ENCODE results near the gene CLEC16A. TPM values are rescaled to one million over a fixed set of nuclear protein-coding genes. Genes with fewer than 3 reads are reported as not detected.
A peak's percentile ranks its signal among the peaks of the same experiment; 100 is the strongest.

Gene CLEC16A
- total RNA-seq, 1 experiment from 2014 or later, result 15.6 TPM

DNA sequence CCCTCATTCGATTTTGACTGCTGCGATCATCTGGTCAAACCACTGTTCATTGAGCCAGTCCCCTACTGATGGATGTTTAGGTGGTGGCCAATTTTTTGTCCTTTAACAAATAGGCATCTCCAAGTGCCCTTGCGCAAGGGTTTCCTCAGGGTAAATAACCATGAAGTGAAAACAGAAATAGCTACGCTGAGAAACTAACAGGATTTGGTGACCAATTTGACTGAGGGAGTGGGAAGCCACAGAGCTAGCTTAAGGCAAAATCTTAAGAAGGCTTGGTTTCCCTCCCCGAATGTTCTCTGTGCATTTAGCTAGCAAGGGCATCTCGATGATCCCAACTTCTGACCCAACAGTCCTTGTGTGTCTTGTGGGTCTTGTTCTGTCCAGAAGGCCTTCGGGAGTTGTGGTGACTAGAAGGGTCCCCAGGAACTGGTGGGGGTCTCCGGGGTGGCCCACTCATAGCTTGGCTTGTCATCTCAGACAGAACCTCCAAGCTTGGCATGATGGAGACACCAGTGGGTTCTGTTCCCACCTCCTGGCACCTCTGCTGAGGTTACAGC, 194.5 kb downstream of the CLEC16A start:
- no peak for DNase-seq (ENCODE audit: low spot score)
- in situ Hi-C loops (cut with HindIII; ENCODE audit: low sequenced_read_pairs), result no loop called here

DNA sequence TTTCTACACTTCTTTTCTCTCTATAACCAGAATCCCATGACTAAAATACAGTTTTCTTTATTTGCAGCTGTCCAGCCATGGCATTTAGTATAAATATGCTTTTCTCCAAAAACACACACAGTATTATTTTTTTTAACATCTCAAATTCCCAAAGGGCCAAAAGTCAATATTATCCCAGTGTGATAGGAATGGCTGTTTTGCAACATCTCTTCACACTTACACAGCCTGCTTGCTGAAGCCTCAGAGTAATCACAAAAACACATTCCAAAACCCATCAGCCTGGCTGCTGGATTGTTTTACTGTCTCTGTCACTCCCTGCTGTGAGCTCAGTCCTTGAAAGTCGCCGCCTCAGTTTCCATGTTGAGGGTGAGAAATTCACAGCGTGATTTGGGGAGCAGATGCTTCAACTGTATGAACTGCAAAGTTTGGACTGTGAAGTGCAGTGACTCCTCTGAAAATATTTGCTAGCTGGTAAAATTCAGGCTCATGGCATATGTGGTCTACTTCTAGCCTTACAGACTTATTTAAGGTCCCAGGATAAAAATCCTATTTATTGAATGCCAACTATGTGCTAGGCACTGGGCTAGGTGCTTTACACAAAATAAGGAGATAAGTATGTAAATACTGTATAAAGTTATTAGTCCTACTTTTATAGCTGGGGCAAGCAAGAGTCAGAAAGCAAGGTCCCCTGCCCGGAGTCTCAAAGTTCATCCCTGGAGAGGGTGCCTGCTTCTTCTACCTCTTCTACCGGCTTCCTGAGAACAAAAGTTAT, 195.1 kb downstream of the CLEC16A start:
- in situ Hi-C loops (cut with HindIII; ENCODE audit: low sequenced_read_pairs), result no loop called here
- no peak for DNase-seq (ENCODE audit: low spot score)

DNA sequence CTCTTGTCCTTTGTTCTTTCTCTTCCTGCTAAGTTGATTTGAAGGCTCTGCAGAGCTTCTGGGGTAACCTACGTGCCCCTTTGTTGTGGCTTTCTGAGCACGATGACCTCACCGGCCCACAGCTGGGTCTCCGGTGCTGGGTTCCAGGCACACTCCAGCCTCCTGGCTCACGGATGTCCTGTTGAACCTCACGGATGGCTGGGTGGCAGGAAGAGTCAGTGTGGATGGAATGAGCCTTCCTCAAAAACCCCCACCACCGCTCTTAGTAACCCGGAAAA, 195.7 kb downstream of the CLEC16A start:
- in situ Hi-C loops (cut with HindIII; ENCODE audit: low sequenced_read_pairs), result no loop called here
- DNase-seq (ENCODE audit: low spot score), result no peak

- no peak for DNase-seq (ENCODE audit: low spot score)
- in situ Hi-C loops (cut with HindIII; ENCODE audit: low sequenced_read_pairs), result no loop called here
Observed at GRCh38 chr16:11140466-11140865, 196.1 kb downstream of the CLEC16A start.

DNA sequence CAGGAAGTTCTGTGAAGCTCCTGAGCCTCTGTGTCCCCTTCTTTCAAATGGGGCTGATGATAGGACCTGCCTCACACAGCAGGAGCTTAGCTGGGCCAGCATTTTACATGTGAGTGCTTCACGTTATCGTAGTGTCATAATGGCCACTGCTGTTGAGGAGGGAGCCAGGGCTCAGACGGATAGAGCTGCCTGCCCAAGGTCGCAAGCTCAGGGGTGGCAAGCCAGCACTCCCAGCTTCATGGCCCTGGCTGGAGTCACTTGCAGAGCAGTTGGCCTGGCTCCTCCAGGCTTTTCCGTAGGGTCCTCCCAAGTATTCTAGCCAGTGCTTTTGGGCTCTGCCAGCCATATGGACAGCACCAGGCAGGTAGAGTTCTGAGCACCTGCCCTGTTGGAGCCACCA, 196.5 kb downstream of the CLEC16A start:
- in situ Hi-C loops (cut with HindIII; ENCODE audit: low sequenced_read_pairs), result no loop called here

GRCh38 chr16:11141409-11142260, 197.3 kb downstream of the CLEC16A start:
- in situ Hi-C loops (cut with HindIII; ENCODE audit: low sequenced_read_pairs), result no loop called here
- DNase-seq (ENCODE audit: low spot score), result no peak

More for the DNA sequence above, 196.5 kb downstream of the CLEC16A start:
- no peak for DNase-seq (ENCODE audit: low spot score)

DNA sequence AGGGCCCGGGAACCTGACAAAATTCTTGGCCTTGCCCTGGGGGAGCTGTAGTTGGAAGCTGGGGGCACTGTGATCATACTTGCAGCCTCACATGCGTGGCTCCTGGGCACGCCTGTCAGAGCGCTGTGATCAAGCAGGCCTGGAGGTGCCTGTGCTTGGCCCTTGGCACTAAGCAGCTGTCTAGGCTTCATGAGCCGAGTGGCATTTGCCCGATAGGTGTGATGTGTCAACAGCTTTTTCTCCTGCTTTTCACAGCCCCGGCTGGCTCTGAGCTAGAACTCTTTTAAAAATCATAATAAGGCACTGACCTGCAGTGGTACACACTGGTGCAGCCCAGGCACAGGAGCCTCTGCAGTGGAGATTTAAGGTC, 197.9 kb downstream of the CLEC16A start:
- no peak for DNase-seq (ENCODE audit: low spot score)
- in situ Hi-C loops (cut with HindIII; ENCODE audit: low sequenced_read_pairs), result no loop called here

DNA sequence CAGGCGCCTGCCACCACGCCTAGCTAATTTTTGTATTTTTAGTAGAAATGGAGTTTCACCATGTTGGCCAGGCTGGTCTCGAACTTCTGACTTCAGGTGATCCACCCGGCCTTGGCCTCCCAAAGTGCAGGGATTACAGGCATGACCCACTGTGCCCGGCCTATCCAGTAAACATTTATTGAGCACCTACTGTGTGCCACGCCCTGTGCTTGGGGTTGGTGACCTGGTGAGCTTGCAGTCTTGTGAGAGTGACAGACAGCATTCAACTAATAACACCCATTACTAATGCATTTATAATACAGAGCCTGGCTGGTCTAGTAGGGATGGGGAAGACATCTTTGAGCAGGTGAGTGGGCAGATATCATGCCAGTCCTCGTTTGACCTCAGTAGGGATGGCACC, 198.6 kb downstream of the CLEC16A start:
- in situ Hi-C loops (cut with HindIII; ENCODE audit: low sequenced_read_pairs), result no loop called here
- no peak for DNase-seq (ENCODE audit: low spot score)

DNA sequence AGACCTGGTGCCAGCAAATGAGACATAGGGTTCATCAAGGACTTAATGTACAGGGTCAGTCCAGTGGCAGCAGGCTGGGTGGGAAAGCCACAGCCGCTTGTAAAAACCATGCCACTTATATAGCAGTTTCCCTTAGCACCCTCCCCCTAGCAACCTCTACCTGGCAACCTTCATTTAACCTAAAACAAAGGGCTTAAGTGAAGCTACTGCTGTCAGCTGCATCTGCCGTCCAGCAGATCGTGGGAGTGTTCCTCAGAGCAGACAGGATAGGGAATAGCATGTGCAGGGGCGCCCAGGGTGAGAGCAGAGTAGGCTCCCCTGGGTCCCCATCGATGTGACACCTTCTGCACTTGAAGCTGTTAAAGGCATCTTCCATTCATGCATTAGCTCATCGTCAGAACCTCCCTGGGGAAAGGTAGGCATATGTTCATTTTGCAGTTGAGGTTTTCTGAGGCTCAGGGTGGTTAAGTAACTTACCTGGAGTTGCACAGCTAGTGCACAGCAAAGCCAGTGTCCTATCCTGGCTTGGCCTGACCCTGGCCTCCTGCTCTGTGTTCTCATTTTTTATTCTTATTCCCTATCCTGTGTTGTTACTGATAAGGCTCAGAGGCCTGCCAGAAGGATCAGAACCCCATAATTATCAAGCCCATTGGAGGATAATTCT, 199.1 kb downstream of the CLEC16A start:
- in situ Hi-C loops (cut with HindIII; ENCODE audit: low sequenced_read_pairs), result no loop called here
- no peak for DNase-seq (ENCODE audit: low spot score)

DNA sequence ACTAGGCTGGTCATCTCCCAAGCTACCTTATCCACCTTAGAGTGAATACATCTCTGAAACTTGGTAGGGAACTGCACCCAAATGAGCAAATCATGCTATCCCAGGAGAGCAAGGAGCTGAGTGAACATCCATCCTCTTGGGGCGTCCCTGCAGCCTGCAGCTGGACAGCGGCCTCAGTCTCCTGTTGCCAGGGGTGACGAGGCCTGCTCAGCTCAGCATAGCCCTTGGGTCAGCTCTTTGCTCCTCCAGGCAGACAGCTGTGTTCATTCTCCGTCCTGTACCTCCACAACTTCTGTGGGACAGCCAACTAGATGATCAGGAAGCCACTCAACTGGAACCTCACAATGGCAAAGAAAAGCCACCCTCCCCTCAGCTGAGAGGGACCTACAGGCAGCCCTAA, 199.8 kb downstream of the CLEC16A start:
- no peak for DNase-seq (ENCODE audit: low spot score)
- in situ Hi-C loops (cut with HindIII; ENCODE audit: low sequenced_read_pairs), result no loop called here

GRCh38 chr16:11145173-11145818, 200.9 kb downstream of the CLEC16A start:
- in situ Hi-C loops (cut with HindIII; ENCODE audit: low sequenced_read_pairs), result no loop called here
- no peak for DNase-seq (ENCODE audit: low spot score)

DNA sequence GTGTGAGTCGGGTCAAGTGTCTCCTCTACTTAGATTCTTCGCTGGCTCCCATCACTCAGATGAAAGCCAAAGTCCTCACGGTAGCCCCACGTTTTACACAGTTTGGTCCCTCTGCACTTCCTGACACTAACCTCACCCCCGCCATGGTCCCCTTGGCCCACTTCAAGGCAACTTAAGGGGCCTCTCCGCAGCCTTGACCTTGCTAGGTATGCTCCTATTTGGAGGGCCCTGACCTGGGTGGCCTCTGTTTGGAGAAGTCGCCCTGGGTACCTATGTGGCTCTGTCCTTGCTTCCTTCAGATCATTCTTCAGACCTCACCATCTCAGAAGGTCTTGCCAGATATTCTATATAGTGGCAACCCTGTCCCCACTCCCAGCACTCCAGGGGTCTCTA, 201.5 kb downstream of the CLEC16A start:
- in situ Hi-C loops (cut with HindIII; ENCODE audit: low sequenced_read_pairs), result no loop called here
- no peak for DNase-seq (ENCODE audit: low spot score)

DNA sequence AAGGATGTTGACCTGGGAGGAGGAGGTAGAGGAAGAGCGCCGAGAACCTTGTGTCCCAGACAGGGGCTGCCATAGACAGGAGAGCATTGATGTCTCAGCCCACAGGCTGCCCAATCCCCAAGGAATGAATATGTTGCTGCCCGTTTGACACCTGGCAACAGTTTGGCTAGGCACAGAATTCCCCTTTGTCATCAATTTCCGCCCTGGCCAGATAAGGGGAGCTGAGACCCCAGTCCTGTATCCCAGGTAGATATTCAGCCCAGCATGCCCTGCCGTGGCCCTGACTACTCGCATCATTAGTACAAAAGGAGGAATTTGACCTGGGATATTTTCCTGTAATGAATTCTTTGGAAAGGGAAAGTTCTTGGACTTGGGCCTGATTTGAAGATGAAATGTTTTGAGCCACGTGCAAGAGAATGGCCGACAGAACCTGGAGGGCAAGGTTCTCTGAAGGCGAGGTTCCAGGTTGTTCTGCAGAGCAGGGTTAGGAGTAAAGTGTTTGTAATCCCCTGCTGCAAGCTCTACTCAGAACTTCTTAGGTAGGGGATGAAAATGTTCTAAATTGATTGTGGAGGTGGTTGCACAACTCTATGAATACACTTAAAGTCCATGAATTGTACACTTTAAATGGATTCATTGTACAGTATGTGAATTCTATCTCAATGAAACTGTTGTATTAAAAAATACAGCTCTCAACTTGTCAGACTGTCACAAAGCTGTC, 202.8 kb downstream of the CLEC16A start:
- DNase-seq (ENCODE audit: low spot score), result no peak
- in situ Hi-C loops (cut with HindIII; ENCODE audit: low sequenced_read_pairs), result no loop called here

- in situ Hi-C loops (cut with HindIII; ENCODE audit: low sequenced_read_pairs), result no loop called here
- no peak for DNase-seq (ENCODE audit: low spot score)
Observed at GRCh38 chr16:11147754-11148444, 203.5 kb downstream of the CLEC16A start.

DNA sequence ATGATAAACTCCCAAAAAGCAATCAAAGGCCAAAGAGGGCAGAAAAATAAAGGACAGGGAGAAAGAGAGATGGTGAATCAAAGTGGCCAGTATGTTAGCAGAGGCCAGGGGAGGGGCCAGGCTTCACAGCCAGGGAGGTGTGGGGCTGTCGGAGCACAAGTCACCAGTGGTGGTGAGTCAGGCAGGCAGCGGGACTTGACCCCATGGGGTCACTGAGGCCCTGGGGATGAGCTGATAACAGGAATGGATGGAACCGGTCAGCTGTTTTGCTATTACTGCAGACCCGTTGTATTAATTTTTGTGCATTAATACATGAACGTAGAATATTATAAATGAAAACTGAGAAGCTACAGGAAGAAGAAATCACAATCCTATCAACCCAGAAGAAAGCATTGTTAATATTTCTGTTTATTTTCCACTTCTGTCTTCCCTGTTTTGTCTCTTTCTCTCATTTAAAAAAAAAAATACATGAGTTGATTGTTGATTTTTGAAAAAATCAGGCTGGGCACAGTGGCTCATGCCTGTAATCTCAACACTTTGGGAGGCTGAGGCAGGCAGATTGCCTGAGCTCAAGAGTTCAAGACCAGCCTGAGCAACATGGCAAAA, 204.8 kb downstream of the CLEC16A start:
- in situ Hi-C loops (cut with HindIII; ENCODE audit: low sequenced_read_pairs), result no loop called here

GRCh38 chr16:11150190-11150589, 205.8 kb downstream of the CLEC16A start:
- in situ Hi-C loops (cut with HindIII; ENCODE audit: low sequenced_read_pairs), result no loop called here
- no peak for DNase-seq (ENCODE audit: low spot score)

More for the DNA sequence above, 204.8 kb downstream of the CLEC16A start:
- no peak for DNase-seq (ENCODE audit: low spot score)

- DNase-seq (ENCODE audit: low spot score), result peak; percentile 49
- in situ Hi-C loops (cut with HindIII; ENCODE audit: low sequenced_read_pairs), result no loop called here
Observed at GRCh38 chr16:11151156-11151884, 207.0 kb downstream of the CLEC16A start.

Measured in G401 (cell line).